Measurements from ENCODE around the gene AGFG2. TPM values are rescaled to one million over a fixed set of nuclear protein-coding genes. Genes with fewer than 3 reads are reported as not detected.

The AGFG2 gene
- total and polyA plus RNA-seq, 2 of the 13 experiments (the other 11 are each of a cell fraction or from before 2014, with no cell fraction given): 125 to 132 TPM

DNA sequence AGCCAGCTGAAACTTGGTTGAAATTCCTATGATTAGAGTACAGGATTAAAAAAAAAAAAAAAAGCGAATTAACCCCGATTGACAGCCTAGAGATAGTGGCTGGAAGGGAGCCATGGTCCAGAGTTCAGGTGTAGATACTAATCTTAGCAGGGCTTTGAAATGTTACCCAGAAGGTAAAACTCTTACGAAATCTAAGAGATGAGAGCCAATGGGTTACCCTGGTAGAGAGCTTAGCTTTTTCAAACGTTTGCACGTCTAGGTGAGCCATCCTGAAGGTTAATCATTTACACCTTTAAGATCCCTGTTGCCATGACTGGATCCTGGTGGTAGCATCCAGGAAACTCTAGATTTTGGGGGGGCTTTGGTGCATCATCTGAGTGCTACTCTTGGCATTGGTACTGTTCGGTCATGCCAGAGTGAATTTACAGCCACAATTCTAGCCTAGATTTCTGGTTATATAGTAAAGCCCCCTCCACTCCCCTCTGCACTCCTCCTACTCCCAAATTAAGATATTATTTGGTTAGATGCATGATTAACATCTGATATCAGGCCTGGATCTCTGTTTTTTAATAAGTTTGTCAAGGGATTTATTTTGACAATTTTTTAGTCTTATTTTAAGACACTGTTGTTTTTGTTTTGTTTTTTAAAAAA, 1.2 kb downstream of the AGFG2 start:
- Histone ChIP-seq H3K4me3 (replicated peaks in 1 of 3; ENCODE audit: insufficient read depth in 1 of 3, low read depth in 2 of 3, low read length in 3 of 3) (peak overlapping the region; percentile 93 to 98 (median 96)), H3K27me3 (ENCODE audit: control insufficient read depth in 1 of 2, insufficient read depth in 2 of 2, low read length in 2 of 2) (no peaks in the 10 kb centered on the region; a peak in 1 of 5 replicates), H4K20me1 (ENCODE audit: insufficient read depth, low read length) (no peaks in the 10 kb centered on the region), H3K79me2 (ENCODE audit: insufficient read depth, low read length) (peaks cover 51% of the 10 kb centered on the region), H3K9me3 (ENCODE audit: low read length) (no peaks in the 10 kb centered on the region), H3K36me3 (replicated peaks in 1 of 2; ENCODE audit: control insufficient read depth in 1 of 2, insufficient read depth in 2 of 2, low read length in 2 of 2) (no peaks in the 10 kb centered on the region; a peak in 2 of 5 replicates), H3K4me1 (ENCODE audit: insufficient read depth, low read length) (peaks cover 55% of the 10 kb centered on the region), H2AFZ (ENCODE audit: low read length) (no peak overlapping the region), H3K4me2 (ENCODE audit: low read depth, low read length) (peak overlapping the region; percentile 86), H3K9ac (ENCODE audit: insufficient read depth, low read depth, low read length) (peak overlapping the region; percentile 94), H3K27ac (ENCODE audit: extremely low read length, insufficient read depth, low read length) (peak overlapping the region; percentile 96)
- peak; percentile 92 for FAIRE-seq
- CTCF ChIA-PET (ENCODE audit: low intra/inter-chr PET ratio, low total read pairs): no interaction called here
- in situ Hi-C loops (cut with HindIII; ENCODE audit: extremely low pct_ligation_motif_present, low pct_unique_long_range_greater_than_20kb) (no loop called here), intact Hi-C loops (cut with micrococcal nuclease; ENCODE audit: unreplicated experiment) (loop anchor here (2.0 kb wide), 1 partner anchor 19 kb away; no protein-coding TSS in a partner anchor)
- under 1% methylated on average over 6 of the region's 6 CpGs for WGBS (ENCODE audit: low lambda C conversion rate)
- ATAC-seq: peak; percentile 55
- DNase-seq (ENCODE audit: low spot score): peak; percentile 98
- BruUV-seq (replicated peaks): TSS peak; percentile 43
- POLR2A ChIA-PET: interaction anchor here (0.5 to 2.4 kb wide), 10 partner anchors 8 to 112 kb away, joined by 3 to 19 read pairs (median 4); partner anchors contain the start of genes FBXO24, LRCH4 and ZCWPW1
- peak; percentile 84 for TF ChIP-seq NCOA2 (CRISPR knock-in tag; IDR thresholded peaks at IDR 0.05)
- TF ChIP-seq, protein P1, sequence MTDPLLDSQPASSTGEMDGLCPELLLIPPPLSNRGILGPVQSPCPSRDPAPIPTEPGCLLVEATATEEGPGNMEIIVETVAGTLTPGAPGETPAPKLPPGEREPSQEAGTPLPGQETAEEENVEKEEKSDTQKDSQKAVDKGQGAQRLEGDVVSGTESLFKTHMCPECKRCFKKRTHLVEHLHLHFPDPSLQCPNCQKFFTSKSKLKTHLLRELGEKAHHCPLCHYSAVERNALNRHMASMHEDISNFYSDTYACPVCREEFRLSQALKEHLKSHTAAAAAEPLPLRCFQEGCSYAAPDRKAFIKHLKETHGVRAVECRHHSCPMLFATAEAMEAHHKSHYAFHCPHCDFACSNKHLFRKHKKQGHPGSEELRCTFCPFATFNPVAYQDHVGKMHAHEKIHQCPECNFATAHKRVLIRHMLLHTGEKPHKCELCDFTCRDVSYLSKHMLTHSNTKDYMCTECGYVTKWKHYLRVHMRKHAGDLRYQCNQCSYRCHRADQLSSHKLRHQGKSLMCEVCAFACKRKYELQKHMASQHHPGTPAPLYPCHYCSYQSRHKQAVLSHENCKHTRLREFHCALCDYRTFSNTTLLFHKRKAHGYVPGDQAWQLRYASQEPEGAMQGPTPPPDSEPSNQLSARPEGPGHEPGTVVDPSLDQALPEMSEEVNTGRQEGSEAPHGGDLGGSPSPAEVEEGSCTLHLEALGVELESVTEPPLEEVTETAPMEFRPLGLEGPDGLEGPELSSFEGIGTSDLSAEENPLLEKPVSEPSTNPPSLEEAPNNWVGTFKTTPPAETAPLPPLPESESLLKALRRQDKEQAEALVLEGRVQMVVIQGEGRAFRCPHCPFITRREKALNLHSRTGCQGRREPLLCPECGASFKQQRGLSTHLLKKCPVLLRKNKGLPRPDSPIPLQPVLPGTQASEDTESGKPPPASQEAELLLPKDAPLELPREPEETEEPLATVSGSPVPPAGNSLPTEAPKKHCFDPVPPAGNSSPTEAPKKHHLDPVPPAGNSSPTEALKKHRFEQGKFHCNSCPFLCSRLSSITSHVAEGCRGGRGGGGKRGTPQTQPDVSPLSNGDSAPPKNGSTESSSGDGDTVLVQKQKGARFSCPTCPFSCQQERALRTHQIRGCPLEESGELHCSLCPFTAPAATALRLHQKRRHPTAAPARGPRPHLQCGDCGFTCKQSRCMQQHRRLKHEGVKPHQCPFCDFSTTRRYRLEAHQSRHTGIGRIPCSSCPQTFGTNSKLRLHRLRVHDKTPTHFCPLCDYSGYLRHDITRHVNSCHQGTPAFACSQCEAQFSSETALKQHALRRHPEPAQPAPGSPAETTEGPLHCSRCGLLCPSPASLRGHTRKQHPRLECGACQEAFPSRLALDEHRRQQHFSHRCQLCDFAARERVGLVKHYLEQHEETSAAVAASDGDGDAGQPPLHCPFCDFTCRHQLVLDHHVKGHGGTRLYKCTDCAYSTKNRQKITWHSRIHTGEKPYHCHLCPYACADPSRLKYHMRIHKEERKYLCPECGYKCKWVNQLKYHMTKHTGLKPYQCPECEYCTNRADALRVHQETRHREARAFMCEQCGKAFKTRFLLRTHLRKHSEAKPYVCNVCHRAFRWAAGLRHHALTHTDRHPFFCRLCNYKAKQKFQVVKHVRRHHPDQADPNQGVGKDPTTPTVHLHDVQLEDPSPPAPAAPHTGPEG (CRISPR knock-in tag; IDR thresholded peaks at IDR 0.05): 0 out of 2 replicates have a peak, but pooled peaks have one; percentile 26
- TF ChIP-seq ATF1 (CRISPR knock-in tag; IDR thresholded peaks at IDR 0.05): peak; percentile 50; the same call in 1 of the 2 replicates
- TF ChIP-seq GTF3A (CRISPR knock-in tag; conservative IDR thresholded peaks at IDR 0.05): no peak
- TF ChIP-seq HNRNPLL (IDR thresholded peaks at IDR 0.05; ENCODE audit: low read depth, low read length, poor library complexity, severe bottlenecking): no peak
- TF ChIP-seq POGK (CRISPR knock-in tag; conservative IDR thresholded peaks at IDR 0.05): no peak
- TF ChIP-seq GATA4 (IDR thresholded peaks at IDR 0.05; ENCODE audit: borderline replicate concordance, low read depth): peak; percentile 81; the same call in 1 of the 2 replicates
- TF ChIP-seq ZNF331 (CRISPR knock-in tag; IDR thresholded peaks at IDR 0.05): peak; percentile 82
- 0 out of 2 replicates have a peak, but pooled peaks have one; percentile 37 for TF ChIP-seq ERF (CRISPR knock-in tag; IDR thresholded peaks at IDR 0.05)
- peak; percentile 48; the same call in 1 of the 2 replicates for TF ChIP-seq ETV5 (CRISPR knock-in tag; IDR thresholded peaks at IDR 0.05; ENCODE audit: borderline replicate concordance)
- 0 out of 2 replicates have a peak, but pooled peaks have one; percentile 59 for TF ChIP-seq ZNF124 (CRISPR knock-in tag; IDR thresholded peaks at IDR 0.05)
- no peak for TF ChIP-seq ZNF564 (CRISPR knock-in tag; IDR thresholded peaks at IDR 0.05)
- no peak for TF ChIP-seq FOXP1 (IDR thresholded peaks at IDR 0.05)
- TF ChIP-seq FOXP1 (CRISPR knock-in tag; IDR thresholded peaks at IDR 0.05): peak; percentile 37; the same call in 1 of the 2 replicates
- no peak for TF ChIP-seq HOMEZ (CRISPR knock-in tag; IDR thresholded peaks at IDR 0.05; ENCODE audit: low read depth)
- TF ChIP-seq KDM6A (CRISPR knock-in tag; IDR thresholded peaks at IDR 0.05; ENCODE audit: low read depth): peak; percentile 61
